Osteoblast (primary cell): ENCODE results near the gene MAD1L1. TPM values are rescaled to one million over a fixed set of nuclear protein-coding genes. Genes with fewer than 3 reads are reported as not detected.

ENCODE experiments used
- DNase-seq: peaks from one replicate; pipeline ENCODE4 v3.0.0; 2011; ENCODE audit warnings: low spot score, mixed read lengths; ENCODE audit not compliant: insufficient read length; ENCODE audit errors: missing footprints
- H2AFZ ChIP-seq: 2 replicates; pipeline ENCODE4 v1.6.0; 2011; ENCODE audit warnings: mild to moderate bottlenecking, low read length
- H3K27ac ChIP-seq: 2 replicates; pipeline ENCODE4 v1.5.1; 2011; ENCODE audit warnings: mild to moderate bottlenecking, low read depth, low read length, moderate library complexity
- H3K27me3 ChIP-seq: 2 replicates; pipeline ENCODE4 v1.6.0; 2012; ENCODE audit warnings: mild to moderate bottlenecking, control low read depth, inconsistent platforms, low read length, moderate library complexity; ENCODE audit not compliant: insufficient read depth
- H3K36me3 ChIP-seq: 2 replicates; pipeline ENCODE4 v1.5.1; 2011; ENCODE audit warnings: mild to moderate bottlenecking, low read length, control low read depth, moderate library complexity; ENCODE audit not compliant: insufficient read depth
- H3K4me1 ChIP-seq: 2 replicates; pipeline ENCODE4 v1.5.1; 2011; ENCODE audit warnings: mild to moderate bottlenecking, low read length, control low read depth, moderate library complexity; ENCODE audit not compliant: insufficient read depth
- H3K4me2 ChIP-seq: 2 replicates; pipeline ENCODE4 v1.6.0; 2011; ENCODE audit warnings: mild to moderate bottlenecking, low read length; ENCODE audit not compliant: insufficient read depth
- H3K4me3 ChIP-seq: fragments of 200-600 bp; sonication (generic); 3 replicates; pipeline ENCODE4 v1.5.1; 2012; ENCODE audit warnings: mild to moderate bottlenecking, low read length, inconsistent platforms; ENCODE audit not compliant: insufficient read depth
- H3K79me2 ChIP-seq: 2 replicates; pipeline ENCODE4 v1.6.0; 2012; ENCODE audit warnings: mild to moderate bottlenecking, low read length, control low read depth, inconsistent platforms; ENCODE audit not compliant: insufficient read depth
- H3K9me3 ChIP-seq: 2 replicates; pipeline ENCODE4 v1.5.1; 2011; ENCODE audit warnings: low read depth, low read length, control low read depth
- H4K20me1 ChIP-seq: 2 replicates; pipeline ENCODE4 v1.6.0; 2012; ENCODE audit warnings: mild to moderate bottlenecking, low read length, control low read depth; ENCODE audit not compliant: insufficient read depth
- total RNA-seq: library from RNA; depleted of rRNA; stranded (reverse); fragments of >200 nt; gene quantifications from 2 replicates; pipeline ENCODE4 v1.2.3, GENCODE V29; 2012
- TF ChIP-seq, protein P1 (sequence below): IDR thresholded peaks from 2 replicates; pipeline ENCODE4 v1.5.1; 2011; ENCODE audit warnings: mild to moderate bottlenecking, low read depth, low read length, moderate library complexity; ENCODE audit errors: extremely low read depth

Gene MAD1L1
- total RNA-seq, 1 donor, result 66.2 TPM

DNA sequence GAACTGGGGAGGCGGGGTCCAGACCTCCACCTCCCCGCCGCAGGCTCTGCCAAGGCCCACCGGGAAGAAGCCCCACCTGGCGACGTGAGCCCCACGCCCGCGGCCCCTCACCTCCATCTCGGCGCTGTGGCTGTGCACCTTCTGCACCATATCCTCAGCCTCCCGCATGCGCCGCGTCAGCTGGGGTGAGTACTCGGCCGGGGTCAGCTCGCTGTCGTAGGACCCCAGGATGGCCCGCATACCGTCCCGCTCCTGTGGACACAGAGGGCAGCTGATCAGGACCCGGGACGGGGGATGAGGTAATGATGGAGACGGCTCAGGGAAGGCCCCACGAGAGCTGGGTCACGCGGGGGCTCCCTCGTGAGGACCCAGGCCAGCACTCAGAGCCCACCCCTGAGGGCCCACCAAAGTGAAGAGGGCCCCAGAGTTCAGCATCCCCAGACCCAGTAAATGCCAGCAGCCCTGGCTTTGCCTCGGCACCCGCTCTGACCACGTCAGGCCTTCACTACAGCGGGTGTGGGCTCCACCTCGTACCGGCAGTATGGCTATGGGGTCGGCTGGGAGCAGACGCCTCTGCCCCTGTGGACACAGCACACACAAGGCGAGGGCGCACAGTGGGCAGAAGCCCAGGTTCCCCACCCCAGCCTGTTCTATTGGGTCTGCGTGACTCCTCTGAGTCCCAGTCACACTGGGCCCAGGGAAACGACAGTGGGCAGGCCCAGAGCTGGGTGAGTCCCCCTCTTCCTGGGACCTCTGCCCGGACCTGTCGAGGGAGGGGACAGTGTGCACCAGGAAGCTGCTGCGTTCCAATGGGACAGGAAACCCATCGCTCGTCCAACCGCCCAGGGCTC is 218.1 kb downstream of the MAD1L1 start:
- H3K27ac ChIP-seq, result no peak overlapping the region
- H3K4me1 ChIP-seq, result peaks cover 11% of the 10 kb centered on the region
- no peaks in the 10 kb centered on the region for H3K79me2 ChIP-seq
- H2AFZ ChIP-seq, result no peak overlapping the region
- no peaks in the 10 kb centered on the region for H3K27me3 ChIP-seq
- TF ChIP-seq, protein P1, sequence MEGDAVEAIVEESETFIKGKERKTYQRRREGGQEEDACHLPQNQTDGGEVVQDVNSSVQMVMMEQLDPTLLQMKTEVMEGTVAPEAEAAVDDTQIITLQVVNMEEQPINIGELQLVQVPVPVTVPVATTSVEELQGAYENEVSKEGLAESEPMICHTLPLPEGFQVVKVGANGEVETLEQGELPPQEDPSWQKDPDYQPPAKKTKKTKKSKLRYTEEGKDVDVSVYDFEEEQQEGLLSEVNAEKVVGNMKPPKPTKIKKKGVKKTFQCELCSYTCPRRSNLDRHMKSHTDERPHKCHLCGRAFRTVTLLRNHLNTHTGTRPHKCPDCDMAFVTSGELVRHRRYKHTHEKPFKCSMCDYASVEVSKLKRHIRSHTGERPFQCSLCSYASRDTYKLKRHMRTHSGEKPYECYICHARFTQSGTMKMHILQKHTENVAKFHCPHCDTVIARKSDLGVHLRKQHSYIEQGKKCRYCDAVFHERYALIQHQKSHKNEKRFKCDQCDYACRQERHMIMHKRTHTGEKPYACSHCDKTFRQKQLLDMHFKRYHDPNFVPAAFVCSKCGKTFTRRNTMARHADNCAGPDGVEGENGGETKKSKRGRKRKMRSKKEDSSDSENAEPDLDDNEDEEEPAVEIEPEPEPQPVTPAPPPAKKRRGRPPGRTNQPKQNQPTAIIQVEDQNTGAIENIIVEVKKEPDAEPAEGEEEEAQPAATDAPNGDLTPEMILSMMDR, result no peak
- no peaks in the 10 kb centered on the region for H3K9me3 ChIP-seq
- no peak overlapping the region for H3K4me3 ChIP-seq
- H3K36me3 ChIP-seq, result no peaks in the 10 kb centered on the region
- no peak overlapping the region for H3K4me2 ChIP-seq
- peak; percentile 74 for DNase-seq
- no peaks in the 10 kb centered on the region for H4K20me1 ChIP-seq

DNA sequence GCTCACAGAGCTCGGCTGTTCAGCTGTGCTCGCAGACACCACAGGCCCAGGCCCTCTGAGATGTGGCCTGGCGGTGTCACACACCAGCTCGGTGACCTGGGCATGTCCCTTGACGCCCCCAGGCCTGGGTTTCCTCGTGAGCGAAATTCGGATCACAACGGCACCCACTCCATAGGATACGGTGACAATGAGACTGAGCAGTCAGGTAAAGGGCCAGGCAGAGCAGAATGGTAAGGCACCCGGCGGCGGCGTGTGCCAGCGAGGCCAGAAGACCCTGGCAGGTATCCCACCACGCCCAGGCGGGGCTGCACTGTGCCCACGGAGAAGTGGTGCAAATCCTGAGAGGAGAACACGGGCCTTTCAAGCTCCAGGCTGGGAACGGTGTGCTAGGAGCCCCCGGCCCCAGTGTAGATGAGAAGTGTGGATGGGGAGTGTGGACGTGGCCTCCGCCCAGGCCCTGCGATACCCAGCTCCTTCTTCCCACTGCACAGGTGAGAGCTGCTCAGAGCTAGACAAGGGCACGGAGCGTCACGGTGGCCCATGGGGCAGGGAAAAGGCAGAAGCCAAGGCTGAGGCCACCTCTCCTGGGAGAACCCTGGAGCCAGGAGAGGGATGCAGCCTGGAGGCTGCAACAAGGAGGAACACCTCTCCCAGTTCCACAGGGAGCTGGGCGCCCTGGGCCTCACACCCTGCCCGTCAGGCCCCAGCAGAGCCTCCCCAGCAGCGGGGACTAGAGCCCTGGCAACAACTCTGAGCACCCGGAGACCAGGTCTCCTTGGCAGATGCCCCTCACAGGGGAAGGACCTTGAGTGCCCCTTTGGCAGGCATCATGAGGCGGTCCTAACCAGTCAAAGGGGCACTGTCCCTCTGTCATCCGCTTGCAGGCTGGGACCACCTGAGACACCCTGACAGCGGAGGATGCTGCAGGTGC is 219.1 kb downstream of the MAD1L1 start:
- Histone ChIP-seq H3K4me1 (peaks cover 2% of the 10 kb centered on the region), H3K27me3 (no peaks in the 10 kb centered on the region), H3K4me3 (no peak overlapping the region), H4K20me1 (no peaks in the 10 kb centered on the region), H3K4me2 (no peak overlapping the region), H3K9me3 (no peaks in the 10 kb centered on the region), H3K27ac (no peak overlapping the region), H3K36me3 (no peaks in the 10 kb centered on the region), H3K79me2 (no peaks in the 10 kb centered on the region), H2AFZ (no peak overlapping the region)
- TF ChIP-seq, protein P1, result no peak
- DNase-seq, result peak; percentile 78

DNA sequence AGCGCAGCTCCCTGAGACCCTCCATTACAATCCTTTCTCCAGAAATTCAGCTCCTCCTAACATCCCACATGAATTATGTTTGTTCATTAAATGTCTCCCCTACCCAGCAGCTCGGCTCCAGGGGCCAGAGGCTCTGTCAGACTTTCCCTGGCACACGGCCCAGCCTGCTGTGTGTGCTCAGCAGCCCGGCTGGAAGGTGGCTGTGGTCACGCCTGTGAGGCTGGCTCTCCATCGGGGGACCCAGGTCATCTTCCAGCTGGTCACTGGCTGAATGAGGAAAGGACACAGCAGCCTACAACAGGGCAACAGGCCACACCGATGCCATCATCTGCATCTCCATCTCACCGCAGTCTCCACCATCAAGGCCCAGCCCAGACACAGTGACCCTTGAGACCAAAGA is 219.8 kb downstream of the MAD1L1 start:
- Histone ChIP-seq H3K4me2 (no peak overlapping the region), H3K36me3 (no peaks in the 10 kb centered on the region), H4K20me1 (no peaks in the 10 kb centered on the region), H3K27me3 (no peaks in the 10 kb centered on the region), H3K9me3 (no peaks in the 10 kb centered on the region), H2AFZ (no peak overlapping the region), H3K79me2 (no peaks in the 10 kb centered on the region), H3K4me1 (no peaks in the 10 kb centered on the region), H3K4me3 (no peak overlapping the region), H3K27ac (no peak overlapping the region)
- DNase-seq, result peak; percentile 94
- TF ChIP-seq, protein P1, result no peak
